Mesendoderm (in vitro differentiated cells): ENCODE measurements around the gene RUVBL1.

Source experiments
- DNase-seq: peaks from one replicate; pipeline ENCODE4 v3.0.0; 2013
- H2AK5ac ChIP-seq: 2 replicates; pipeline ENCODE4 v1.6.1; 2013; ENCODE audit warnings: low read length, inconsistent platforms
- H2BK120ac ChIP-seq: 2 replicates; pipeline ENCODE4 v1.6.1; 2013; ENCODE audit warnings: low read depth, mild to moderate bottlenecking, low read length, moderate library complexity, mixed read lengths
- H2BK15ac ChIP-seq: replicated peaks from 2 replicates; pipeline ENCODE4 v1.6.1; 2013; ENCODE audit warnings: low read depth, mild to moderate bottlenecking, moderate library complexity
- H2BK5ac ChIP-seq: 2 replicates; pipeline ENCODE4 v1.6.1; 2013; ENCODE audit warnings: low read length, inconsistent platforms
- H3K18ac ChIP-seq: 2 replicates; pipeline ENCODE4 v1.6.1; 2013; ENCODE audit warnings: mild to moderate bottlenecking, low read length, mixed read lengths
- H3K23ac ChIP-seq: one replicate; pipeline ENCODE4 v1.6.1; 2013; ENCODE audit warnings: low read length
- H3K27ac ChIP-seq: 2 replicates; pipeline ENCODE4 v1.5.1; 2013; ENCODE audit warnings: low read depth, mild to moderate bottlenecking, inconsistent platforms, low read length, moderate library complexity
- H3K27me3 ChIP-seq: 2 replicates; pipeline ENCODE4 v1.6.1; 2013; ENCODE audit warnings: low read length, control low read depth, mild to moderate bottlenecking, inconsistent platforms; ENCODE audit not compliant: insufficient read depth, poor library complexity
- H3K36me3 ChIP-seq: 2 replicates; pipeline ENCODE4 v1.6.1; 2013; ENCODE audit warnings: low read length, inconsistent platforms; ENCODE audit not compliant: control insufficient read depth, insufficient read depth
- H3K4ac ChIP-seq: one replicate; pipeline ENCODE4 v1.6.1; 2013; ENCODE audit warnings: low read depth, mild to moderate bottlenecking, low read length, moderate library complexity
- H3K4me1 ChIP-seq: 2 replicates; pipeline ENCODE4 v1.6.1; 2013; ENCODE audit warnings: low read depth, low read length, inconsistent platforms; ENCODE audit not compliant: control insufficient read depth
- H3K4me2 ChIP-seq: 2 replicates; pipeline ENCODE4 v1.6.1; 2013; ENCODE audit warnings: low read length
- H3K4me3 ChIP-seq: 2 replicates; pipeline ENCODE4 v1.5.1; 2013; ENCODE audit warnings: mild to moderate bottlenecking, low read length
- H3K56ac ChIP-seq: one replicate; pipeline ENCODE4 v1.6.1; 2013; ENCODE audit warnings: low read length
- H3K79me1 ChIP-seq: 2 replicates; pipeline ENCODE4 v1.6.1; 2013; ENCODE audit warnings: low read length, inconsistent platforms
- H3K79me2 ChIP-seq: 2 replicates; pipeline ENCODE4 v1.6.1; 2013; ENCODE audit warnings: mild to moderate bottlenecking, low read length; ENCODE audit not compliant: control insufficient read depth, insufficient read depth
- H3K9ac ChIP-seq: 2 replicates; pipeline ENCODE4 v1.6.1; 2013; ENCODE audit warnings: low read length, inconsistent platforms
- H4K5ac ChIP-seq: one replicate; pipeline ENCODE4 v1.6.1; 2013; ENCODE audit warnings: low read length
- H4K8ac ChIP-seq: one replicate; pipeline ENCODE4 v1.6.1; 2013; ENCODE audit warnings: low read depth, mild to moderate bottlenecking, control low read depth, low read length, moderate library complexity
- WGBS: extraction: QIAGEN DNeasy Blood & Tissue Kit; methylation state at CpG from one replicate; pipeline ENCODE4 v1.1.7; 2013; ENCODE audit warnings: low lambda C conversion rate, missing lambda C conversion rate; ENCODE audit not compliant: insufficient coverage; ENCODE audit errors: extremely low coverage; 5-methylcytosine and 5-hydroxymethylcytosine counted together

Gene RUVBL1

DNA sequence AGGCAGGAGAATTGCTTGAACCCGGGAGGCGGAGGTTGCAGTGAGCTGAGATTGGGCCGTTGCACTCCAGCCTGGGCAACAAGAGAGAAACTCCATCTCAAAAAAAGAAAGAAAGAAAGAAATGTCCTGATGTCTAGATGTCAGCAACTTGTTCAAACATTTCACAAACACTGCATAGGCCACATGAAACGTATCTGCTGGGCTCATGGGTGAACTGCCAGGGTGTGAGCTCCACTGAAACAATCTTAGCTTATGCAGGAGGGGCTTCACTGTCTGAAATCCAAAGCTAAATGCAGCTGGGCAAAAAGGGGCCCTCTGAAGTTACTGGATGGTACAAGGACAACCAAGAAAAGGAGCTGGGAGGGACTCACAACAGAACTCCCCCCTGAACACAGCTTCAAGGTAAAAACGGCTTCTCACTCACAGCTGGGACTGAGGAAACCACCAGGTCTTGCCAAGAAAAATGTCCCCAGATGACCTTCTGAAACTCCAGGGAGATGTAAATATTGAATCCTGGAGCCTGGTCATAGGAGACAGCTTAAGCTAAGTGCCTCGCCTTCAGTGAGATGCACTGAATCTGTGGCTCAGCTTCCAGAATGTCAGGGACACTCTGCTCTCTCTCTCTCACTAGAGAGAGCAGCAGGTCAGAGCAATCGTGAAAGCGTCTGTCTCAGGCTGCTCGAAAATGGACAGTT, 39.5 kb downstream of the RUVBL1 start:
- Histone ChIP-seq H2BK5ac (no peak overlapping the region), H4K8ac (no peak overlapping the region), H3K36me3 (peaks cover 10% of the 10 kb centered on the region)

DNA sequence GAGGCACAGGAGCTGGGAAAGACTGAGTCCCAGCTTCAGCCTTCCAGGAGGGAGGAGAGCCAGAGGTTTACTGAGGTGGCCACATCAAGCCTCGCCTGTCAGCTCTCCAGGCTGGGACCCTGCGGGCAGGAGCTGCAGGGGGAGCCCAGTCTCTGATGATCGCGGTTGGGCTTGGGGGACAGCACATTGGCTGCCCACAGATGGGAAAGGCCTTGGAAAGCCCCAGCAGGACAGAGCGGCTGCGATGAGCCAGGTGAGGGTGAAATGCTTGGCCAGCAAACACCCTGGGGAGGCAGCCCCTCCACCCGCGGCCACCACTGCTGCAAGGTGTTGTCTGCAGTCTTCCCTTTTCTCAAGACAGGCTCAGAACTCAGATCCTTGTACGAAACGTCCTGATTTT, 40.2 kb downstream of the RUVBL1 start:
- no peak for DNase-seq
- Histone ChIP-seq H3K4ac (no peak overlapping the region), H2AK5ac (no peak overlapping the region), H3K23ac (no peak overlapping the region), H4K5ac (no peak overlapping the region), H3K27me3 (no peaks in the 10 kb centered on the region), H3K79me2 (no peaks in the 10 kb centered on the region), H3K4me3 (no peak overlapping the region), H2BK15ac (no peak overlapping the region), H3K9ac (no peak overlapping the region), H3K79me1 (no peaks in the 10 kb centered on the region), H4K8ac (no peak overlapping the region), H3K56ac (no peak overlapping the region), H3K36me3 (peaks cover 10% of the 10 kb centered on the region), H3K4me1 (no peaks in the 10 kb centered on the region), H3K4me2 (no peak overlapping the region), H3K27ac (no peak overlapping the region), H2BK120ac (no peak overlapping the region), H3K18ac (no peak overlapping the region), H2BK5ac (no peak overlapping the region)
- no CpG with 5 or more reads among the region's 10 CpGs for WGBS

More for the DNA sequence above, 39.5 kb downstream of the RUVBL1 start:
- H3K79me2 ChIP-seq = no peaks in the 10 kb centered on the region
- H3K4me3 ChIP-seq = no peak overlapping the region
- no peak overlapping the region for H2AK5ac ChIP-seq
- H3K4me2 ChIP-seq = no peak overlapping the region
- no peak overlapping the region for H3K18ac ChIP-seq
- H3K56ac ChIP-seq = no peak overlapping the region
- WGBS = no CpG with 5 or more reads among the region's 9 CpGs
- DNase-seq = no peak
- H3K4ac ChIP-seq = no peak overlapping the region
- H3K27ac ChIP-seq = no peak overlapping the region
- H3K79me1 ChIP-seq = no peaks in the 10 kb centered on the region
- no peak overlapping the region for H4K5ac ChIP-seq
- H3K23ac ChIP-seq = no peak overlapping the region
- no peaks in the 10 kb centered on the region for H3K4me1 ChIP-seq
- H2BK120ac ChIP-seq = no peak overlapping the region
- H3K9ac ChIP-seq = no peak overlapping the region
- no peaks in the 10 kb centered on the region for H3K27me3 ChIP-seq
- no peak overlapping the region for H2BK15ac ChIP-seq

DNA sequence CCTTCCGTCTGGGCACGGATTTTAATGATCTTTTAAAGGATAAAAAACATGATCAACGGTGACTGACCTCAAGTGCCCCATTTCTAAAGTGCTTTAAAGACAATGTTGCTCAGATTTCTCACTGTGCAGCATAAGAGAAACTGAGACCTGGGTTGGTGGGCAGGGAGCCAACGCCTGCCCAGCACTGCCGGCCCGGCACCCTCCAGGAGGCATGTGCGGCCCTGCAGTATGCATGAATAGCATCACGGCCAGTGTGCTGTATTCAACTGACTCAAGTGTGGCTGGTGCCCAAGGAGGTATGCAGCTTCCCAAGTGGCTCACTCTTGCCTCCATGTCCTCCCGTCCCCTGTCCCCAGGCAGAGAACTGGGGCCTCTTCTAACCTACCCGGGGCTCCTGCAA, 41.1 kb downstream of the RUVBL1 start:
- DNase-seq = no peak
- Histone ChIP-seq H3K4me3 (no peak overlapping the region), H3K79me2 (no peaks in the 10 kb centered on the region), H2BK5ac (no peak overlapping the region), H3K9ac (no peak overlapping the region), H3K27me3 (no peaks in the 10 kb centered on the region), H3K23ac (no peak overlapping the region), H3K4me1 (no peaks in the 10 kb centered on the region), H3K4ac (no peak overlapping the region), H3K4me2 (no peak overlapping the region), H4K5ac (no peak overlapping the region), H2BK120ac (no peak overlapping the region), H3K27ac (no peak overlapping the region), H3K18ac (no peak overlapping the region), H4K8ac (no peak overlapping the region), H3K56ac (no peak overlapping the region), H2AK5ac (no peak overlapping the region), H3K79me1 (no peaks in the 10 kb centered on the region), H2BK15ac (no peak overlapping the region), H3K36me3 (peaks cover 8% of the 10 kb centered on the region)
- WGBS = no CpG with 5 or more reads among the region's 10 CpGs

DNA sequence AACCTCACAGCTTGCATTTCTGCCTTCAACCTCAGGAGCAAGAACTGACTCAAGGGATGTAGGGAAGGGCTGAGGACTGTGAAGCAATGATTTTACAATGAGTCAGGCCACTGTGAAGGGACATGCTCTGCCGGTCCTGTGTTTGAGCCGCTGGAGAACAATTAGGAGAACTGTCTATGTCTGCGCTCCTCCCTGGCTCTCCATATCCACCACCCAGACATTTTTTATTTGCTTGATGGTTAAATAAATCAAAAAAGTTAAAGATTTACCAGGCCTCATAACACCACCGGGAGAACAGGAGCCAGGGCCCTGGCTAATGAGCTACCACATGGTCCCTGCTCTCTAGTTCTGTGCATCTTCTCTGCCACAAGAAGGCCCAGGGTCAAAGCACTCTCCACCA, 41.8 kb downstream of the RUVBL1 start:
- H3K27ac ChIP-seq = no peak overlapping the region
- H3K9ac ChIP-seq = no peak overlapping the region
- H3K56ac ChIP-seq = no peak overlapping the region
- no CpG with 5 or more reads among the region's 4 CpGs for WGBS
- no peak overlapping the region for H3K4ac ChIP-seq
- H3K79me1 ChIP-seq = no peaks in the 10 kb centered on the region
- peaks cover 8% of the 10 kb centered on the region for H3K36me3 ChIP-seq
- H3K18ac ChIP-seq = no peak overlapping the region
- H4K5ac ChIP-seq = no peak overlapping the region
- no peak for DNase-seq
- H3K27me3 ChIP-seq = no peaks in the 10 kb centered on the region
- H2BK15ac ChIP-seq = no peak overlapping the region
- no peak overlapping the region for H2BK5ac ChIP-seq
- H4K8ac ChIP-seq = no peak overlapping the region
- no peaks in the 10 kb centered on the region for H3K4me1 ChIP-seq
- H2AK5ac ChIP-seq = no peak overlapping the region
- no peak overlapping the region for H3K4me2 ChIP-seq
- H3K23ac ChIP-seq = no peak overlapping the region
- no peaks in the 10 kb centered on the region for H3K79me2 ChIP-seq
- H3K4me3 ChIP-seq = no peak overlapping the region
- no peak overlapping the region for H2BK120ac ChIP-seq

DNA sequence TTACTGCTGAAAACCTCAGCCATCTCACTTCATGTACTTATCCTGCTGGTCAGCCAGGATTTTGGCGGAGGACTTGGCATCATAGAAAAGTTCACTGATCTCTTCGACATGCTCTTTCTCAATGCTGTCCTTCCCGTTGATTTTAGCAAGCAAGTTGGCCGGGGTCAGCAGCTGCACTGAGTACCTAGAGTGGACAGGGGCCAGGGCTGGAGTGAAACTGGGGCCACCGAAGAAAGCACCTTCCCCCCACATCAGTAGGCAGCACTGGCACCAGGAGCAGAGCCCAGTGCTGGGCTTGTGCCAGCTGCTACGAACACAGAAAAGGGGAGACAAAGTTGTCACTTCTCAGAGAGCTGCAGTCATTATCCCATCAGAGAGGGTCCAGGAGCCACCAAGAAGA, 42.4 kb downstream of the RUVBL1 start:
- no peaks in the 10 kb centered on the region for H3K79me2 ChIP-seq
- no peak overlapping the region for H3K9ac ChIP-seq
- no peak overlapping the region for H3K23ac ChIP-seq
- WGBS = no CpG with 5 or more reads among the region's 6 CpGs
- no peak overlapping the region for H4K8ac ChIP-seq
- no peak overlapping the region for H3K4ac ChIP-seq
- no peak overlapping the region for H3K4me3 ChIP-seq
- H3K4me1 ChIP-seq = no peaks in the 10 kb centered on the region
- H3K36me3 ChIP-seq = peaks cover 8% of the 10 kb centered on the region
- H3K18ac ChIP-seq = no peak overlapping the region
- no peak overlapping the region for H4K5ac ChIP-seq
- H2BK5ac ChIP-seq = no peak overlapping the region
- H2BK15ac ChIP-seq = no peak overlapping the region
- H3K79me1 ChIP-seq = no peaks in the 10 kb centered on the region
- H3K27ac ChIP-seq = no peak overlapping the region
- no peak overlapping the region for H2AK5ac ChIP-seq
- H3K27me3 ChIP-seq = no peaks in the 10 kb centered on the region
- no peak for DNase-seq
- no peak overlapping the region for H3K4me2 ChIP-seq
- no peak overlapping the region for H3K56ac ChIP-seq
- no peak overlapping the region for H2BK120ac ChIP-seq
